Stimulated activated CD8-positive, alpha-beta memory T cell treated with anti-CD3 and anti-CD28 coated beads, Interleukin-12 subunit alpha, Interleukin-12 subunit beta, amount 100 ng/mL, for 1 hour (primary cell): ENCODE data around the gene PMEL.
"Not testable (repeated sequence)": the region's sequence is repeated elsewhere in the genome, so short reads cannot be mapped to it uniquely, and the experiment has no call there.

Experiments used
- DNase-seq: peaks from one replicate; pipeline ENCODE4 v3.0.0-alpha.2; 2020; ENCODE audit warnings: low read depth

PMEL gene

DNA sequence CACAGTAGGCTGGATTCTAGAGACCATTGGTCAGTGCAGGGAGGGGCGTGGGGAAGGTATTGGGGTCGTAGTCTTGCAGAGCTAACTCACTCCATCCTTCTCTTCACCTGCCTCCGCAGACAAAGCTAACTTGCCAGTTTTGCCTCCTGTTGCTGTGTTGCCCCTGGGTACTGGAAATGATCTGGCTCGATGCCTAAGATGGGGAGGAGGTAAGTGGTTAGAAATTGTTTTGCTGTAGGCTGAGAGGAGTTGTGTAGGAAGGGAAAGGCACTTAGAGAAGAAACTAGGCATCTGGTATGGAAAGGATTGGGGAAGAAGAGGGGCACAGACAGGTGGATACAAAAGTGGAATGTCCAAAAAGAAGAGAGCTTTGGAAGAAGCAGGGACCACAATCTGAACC lies 23.8 kb downstream of the PMEL start:
- DNase-seq: no peak

DNA sequence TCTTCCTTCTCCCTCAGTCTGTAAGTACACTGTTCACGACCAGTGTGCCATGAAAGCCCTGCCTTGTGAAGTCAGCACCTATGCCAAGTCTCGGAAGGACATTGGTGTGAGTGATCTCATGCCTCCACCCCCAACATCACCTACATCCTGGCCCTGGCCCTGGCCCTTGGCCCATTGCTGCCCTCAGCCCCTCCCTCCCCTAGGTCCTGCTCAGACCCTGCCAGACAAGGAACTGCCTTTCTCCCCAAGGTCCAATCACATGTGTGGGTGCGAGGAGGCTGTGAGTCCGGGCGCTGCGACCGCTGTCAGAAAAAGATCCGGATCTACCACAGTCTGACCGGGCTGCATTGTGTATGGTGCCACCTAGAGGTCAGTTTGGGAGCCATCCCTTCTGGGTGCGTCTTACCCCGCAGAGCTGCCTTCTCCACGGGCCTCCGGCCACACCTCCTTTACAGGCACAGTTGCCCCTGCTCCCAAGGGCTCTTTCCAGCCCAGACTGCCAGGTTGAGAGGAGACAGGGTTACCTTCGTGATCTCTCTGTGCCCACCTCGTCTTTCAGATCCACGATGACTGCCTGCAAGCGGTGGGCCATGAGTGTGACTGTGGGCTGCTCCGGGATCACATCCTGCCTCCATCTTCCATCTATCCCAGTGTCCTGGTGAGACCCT lies 25.6 kb downstream of the PMEL start:
- peak; percentile 81 for DNase-seq

DNA sequence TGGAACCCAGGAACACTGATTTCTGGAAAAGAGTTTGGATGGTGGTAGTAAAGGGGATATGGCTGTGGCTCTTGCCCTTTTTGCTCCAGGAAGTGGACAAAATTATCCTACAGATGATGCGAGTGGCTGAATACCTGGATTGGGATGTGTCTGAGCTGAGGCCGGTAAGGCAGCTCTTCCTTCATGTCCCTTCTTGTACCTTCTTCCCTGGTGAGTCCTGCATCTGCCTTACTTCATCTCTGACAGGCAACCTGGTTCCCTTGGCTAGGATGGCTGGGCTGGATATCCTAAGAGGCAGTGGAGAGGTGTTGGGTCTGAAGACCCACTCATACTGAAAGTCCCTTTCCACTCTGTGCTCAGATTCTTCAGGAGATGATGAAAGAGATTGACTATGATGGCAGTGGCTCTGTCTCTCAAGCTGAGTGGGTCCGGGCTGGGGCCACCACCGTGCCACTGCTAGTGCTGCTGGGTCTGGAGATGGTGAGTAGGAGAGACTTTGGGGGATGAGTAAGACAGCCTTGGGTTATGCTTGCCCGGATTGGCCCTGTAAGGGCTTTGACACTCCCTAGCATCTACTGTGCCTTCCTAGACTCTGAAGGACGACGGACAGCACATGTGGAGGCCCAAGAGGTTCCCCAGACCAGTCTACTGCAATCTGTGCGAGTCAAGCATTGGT lies 26.9 kb downstream of the PMEL start:
- DNase-seq: no peak

DNA sequence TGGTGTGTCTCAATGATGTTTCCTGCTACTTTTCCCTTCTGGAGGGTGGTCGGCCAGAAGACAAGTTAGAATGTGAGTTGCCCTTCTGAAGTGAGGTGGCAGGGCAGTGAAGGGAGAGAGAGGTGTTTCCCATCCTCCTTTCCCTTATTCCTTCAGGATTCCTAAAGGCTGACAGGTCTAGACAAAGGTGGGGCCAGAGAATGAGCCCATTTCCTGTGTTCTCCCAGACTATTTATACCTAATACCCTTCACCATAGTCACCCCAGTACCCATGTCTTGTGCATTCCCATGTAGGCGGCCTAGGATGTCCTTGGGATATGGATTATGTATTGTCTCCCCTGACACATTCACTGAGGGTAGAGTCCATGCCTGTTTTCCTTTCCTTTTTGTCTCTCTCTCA lies 27.9 kb downstream of the PMEL start:
- DNase-seq: no peak

DNA sequence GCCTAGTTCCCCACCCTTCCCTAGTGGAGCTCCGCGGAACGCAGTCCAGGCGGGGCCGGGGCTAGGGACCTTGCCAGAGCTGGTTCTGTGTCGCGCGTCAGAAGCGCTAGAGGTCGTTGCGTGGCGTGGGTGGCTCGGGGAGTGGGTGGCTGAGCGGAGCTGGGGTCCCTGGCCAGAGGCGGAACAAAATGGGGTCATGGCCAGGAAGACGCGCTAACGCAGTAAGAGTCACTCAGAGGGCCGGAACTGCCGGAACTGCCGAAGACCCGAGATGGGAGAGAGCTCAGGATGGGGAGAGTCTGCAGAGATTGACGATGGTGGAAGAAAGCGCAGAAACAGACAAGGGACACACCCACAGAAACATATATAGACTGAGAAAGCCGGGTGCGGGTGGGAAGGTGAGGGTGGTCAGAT lies 30.1 kb downstream of the PMEL start:
- DNase-seq: no peak

DNA sequence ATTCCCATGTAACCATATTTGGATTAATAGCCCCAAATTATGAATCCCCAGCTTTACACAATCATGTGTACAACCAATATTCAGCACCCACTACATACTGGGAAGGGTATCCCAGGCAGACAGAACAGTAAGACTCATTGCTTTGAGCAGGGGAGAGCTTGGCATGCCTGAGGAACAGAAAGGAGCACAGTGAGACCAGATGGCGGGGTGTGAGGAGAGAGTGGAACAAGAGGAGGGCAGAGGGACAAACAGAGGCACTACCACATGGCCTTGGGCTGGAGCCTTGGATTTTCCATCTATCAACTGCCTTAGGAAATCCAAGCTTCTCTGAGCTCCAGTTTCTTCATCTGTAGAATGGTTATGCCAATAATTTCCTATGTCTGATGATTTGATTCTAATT lies 31.1 kb downstream of the PMEL start:
- no peak for DNase-seq

DNA sequence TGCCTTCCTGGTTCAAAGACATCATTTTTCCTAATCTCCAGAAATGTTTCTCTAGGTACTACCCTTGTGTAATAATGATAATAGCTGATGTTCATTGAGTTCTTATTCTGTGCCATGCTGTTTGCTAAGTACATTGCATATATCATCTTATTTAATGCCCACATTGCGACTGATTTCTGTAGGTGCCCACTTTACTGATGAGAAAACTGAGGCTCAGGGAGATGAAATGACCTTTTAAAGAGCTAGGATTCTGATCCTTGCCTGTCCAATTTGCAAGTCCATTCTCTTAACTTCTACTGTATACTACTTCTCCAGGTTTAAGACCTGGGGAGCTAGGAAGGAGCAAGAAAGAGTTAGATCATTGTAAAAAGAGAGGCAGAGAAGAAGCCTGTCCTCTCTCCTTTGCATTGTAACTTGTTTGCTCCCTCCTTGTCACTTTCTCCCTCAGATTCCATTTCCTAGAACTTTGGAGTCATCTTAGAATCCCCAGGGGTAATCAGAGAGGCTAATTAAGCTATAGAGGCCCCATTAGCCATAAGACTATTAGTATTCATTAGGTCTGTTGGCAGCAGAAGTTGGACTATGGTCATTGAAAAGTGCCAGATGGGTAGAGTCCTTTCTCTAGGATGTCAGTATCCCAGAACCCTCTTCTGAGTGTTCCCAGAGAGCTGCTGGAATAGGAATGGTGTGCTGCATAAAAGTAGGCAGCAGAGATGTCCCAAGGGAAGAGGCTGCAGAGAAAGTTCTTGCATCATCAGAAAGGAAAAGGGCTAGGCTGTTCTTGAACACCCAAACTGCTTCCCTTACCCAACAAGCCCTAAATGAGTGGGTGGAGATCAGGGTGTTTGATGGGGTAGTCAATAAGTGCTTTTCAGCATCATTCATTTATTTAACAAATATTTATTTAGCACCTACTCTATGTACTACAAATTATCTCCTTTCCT lies 31.8 kb downstream of the PMEL start:
- DNase-seq: no peak

DNA sequence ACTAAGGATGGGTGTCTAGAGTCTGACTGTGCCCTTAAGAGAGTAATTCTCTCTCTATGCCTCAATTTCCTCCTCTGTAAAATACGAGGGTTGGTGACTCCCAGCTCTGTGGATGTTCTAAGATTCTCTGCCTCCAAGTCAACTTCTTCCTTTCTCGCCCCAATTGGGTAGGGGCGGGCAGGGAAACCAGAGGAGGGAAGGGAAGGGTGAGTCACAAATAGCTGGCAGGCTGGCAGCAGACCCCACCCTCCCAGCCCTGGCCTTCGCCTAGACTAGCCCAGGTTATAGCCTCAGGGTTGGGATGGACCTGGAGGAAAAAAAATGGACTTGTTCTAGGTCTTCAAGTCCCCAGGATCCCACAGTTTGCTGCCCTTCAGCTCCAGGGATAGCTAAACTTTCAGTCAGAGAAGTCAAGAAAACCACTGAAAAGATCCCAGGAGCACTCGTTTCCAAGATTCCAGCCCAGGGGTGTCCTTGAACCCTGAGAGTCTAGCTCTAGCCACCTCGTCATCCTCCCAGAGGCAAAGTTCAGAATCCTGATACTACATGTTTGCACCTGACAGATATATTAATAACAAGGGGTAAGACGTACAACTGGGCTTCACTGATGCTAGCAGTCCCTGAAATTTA lies 32.6 kb downstream of the PMEL start:
- DNase-seq: no peak

DNA sequence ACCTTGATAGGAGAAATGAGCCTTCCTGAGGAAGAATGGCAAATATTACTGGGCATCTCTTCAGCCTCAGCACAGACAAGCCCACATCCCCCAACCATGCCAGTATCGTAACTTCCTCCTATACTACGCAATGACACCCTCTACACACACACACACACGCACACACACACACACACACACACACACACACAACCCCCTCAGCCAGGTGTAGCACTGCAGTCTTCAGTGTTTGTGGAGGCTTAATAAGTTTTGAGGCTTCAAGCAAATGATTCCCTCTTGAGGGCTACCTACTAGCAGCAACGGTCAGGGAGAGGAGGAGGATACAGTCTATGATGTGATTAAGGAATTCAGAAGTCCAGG lies 33.3 kb downstream of the PMEL start:
- DNase-seq: no peak

DNA sequence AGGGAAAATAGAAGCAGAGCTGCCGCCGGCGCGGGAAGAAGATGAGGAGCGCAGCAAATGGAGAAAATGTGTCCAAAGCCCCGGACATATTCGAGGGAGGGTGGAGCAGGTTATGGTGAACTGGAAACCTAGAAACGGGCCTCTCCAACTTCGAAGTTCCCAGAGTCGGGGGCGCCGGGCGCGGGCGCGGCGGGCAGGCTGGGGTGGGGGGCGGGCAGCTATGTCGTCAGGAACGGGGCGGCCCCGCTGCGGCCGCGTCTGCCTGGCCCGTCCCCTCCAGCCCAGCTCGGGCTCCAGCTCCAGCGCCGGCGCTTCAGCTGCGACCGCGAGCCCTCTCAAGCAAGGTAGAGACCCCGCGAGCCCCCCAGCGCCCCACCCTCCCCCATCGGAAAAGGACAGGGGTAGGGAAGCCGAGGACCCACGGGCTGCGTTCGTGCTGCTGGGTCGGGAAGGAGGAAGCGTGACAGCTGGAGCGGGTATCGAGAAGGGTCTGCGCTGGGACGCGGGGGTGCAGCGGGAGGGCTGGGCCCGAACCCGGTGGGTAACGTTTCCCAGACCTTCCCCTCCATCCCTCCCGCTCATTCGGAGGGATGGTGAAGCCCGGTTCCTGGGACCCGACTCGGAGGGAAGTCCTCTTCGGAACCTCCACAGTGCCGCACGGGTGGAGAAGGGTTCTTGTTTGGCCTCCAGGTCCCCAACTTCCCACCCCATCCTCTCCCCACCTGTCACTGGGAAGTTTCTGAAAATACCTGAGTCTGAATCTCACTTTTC lies 33.9 kb downstream of the PMEL start:
- DNase-seq: no peak

DNA sequence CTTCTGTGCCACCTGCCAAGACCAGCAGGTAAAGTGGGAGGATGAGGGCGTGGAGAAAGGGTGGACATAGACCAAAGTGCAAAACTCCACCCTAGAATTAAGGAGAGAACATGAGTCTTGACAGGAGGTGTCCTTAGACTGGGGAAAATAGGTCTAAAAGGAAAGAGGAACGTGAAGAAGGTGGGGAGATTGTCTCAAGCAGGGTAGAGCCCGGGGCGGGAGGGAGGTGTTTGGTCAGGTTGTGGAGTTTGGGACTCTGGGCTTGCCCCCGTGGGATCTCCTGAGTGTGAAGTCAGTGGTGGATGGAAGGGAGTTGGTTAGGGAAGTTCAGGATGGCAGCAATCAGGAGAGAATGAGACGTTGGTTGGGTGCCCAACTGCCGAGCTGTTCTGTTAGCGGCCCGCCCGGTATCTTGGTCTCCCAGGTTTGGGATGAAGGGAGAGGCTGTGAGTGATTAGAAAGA lies 34.5 kb downstream of the PMEL start:
- DNase-seq: no peak

DNA sequence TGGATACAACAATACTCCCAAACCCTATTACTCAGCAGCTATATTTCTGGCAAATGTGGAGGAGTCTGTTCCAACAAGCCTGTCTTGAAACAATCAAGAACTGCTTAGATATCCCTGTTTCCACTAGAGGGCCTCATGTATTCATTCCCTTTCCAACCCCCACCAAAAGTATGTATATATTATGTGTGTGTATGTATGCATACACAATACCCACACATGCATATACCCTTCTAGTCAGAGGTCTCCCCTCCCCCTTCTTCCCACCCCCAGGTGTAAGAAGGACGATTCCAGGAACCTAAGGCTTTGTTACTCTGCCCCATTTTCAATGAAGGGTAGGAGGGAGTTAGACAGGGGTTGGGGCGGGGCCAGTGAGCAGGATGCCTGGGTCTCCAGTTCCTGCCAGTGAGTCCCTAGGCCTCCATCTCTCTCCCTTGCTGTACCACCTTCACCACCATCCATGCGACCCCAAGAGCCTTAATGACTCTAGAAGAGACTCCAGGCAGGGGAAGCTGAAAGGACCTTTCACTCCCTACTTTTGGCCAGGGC lies 35.0 kb downstream of the PMEL start, which contains the start of gene DGKA:
DGKA (plus strand) TSS at position 392 of the 546 bp plus-strand sequence. CDS start 5,342 bp downstream, outside the sequence.
- DNase-seq: peak; percentile 47

DNA sequence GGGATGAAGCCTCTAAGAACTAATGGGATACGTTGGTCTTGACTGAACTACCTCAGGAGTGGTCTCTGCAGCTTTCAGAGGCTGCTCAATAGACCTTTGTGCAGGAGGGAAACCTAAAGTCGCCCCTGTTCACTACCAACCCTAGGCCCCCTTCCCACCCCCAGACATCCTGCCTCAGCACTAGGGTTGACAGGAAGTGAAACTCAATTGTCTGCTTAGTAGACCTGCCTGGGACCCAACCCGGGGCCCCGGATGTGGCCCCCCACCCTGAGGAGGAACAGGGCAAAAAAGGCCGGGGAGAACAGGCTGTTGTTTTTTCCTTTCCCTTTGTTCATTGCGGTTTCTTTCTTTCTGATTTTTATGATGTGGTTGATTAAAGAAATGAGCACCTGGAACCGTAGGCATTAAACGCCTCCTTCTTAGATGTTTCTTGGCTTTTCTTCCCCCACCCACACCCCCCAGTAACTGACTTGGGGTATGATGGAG lies 36.5 kb downstream of the PMEL start:
- DNase-seq: peak; percentile 61

DNA sequence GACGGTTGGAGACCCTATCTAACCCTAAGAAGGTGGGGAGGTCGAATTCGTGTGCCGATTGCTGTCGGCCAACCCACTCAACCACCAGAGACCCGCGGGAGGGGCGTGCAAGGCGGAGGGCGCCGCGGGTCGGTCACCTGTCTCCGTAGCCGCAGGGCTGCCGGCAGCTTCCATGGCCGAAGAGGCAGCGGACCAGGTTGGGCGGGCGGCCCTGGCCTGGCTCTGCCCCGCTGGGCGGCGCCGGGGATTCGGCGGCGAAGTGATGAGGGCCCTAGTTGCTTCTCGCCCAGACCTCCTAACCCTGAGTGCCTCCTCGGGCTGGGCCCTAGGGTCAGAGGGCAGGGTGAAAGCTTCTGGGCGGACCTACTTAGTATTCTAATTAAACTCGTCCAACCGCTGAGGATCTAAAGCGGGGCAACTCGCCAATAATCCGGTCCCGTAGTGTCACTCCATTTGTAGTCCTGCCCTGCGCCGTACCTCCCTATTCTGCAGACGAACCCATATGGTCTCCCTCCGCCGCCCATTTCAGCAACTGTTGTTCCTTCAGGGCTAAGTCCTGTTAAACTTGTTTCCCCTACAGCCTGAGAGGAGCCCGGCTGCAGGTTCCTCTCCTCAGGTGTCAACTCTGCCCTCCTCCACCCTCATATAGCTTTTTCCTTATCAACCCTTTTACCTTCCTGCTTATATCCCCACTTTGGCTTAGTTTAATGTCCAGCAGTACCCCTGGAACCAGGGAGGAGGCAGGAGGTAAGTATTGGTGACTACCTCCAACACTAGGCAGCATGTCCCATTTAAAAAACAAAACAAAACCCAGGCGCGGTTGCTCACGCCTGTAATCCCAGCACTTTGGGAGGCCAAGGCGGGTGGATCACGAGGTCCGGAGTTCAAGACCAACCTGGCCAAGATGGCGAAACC lies 38.0 kb downstream of the PMEL start, which contains the start of gene PYM1:
PYM1 (minus strand) TSS at position 307 of the 915 bp plus-strand sequence; CDS start at position 174, 133 bp downstream.
- peak; percentile 47 for DNase-seq

DNA sequence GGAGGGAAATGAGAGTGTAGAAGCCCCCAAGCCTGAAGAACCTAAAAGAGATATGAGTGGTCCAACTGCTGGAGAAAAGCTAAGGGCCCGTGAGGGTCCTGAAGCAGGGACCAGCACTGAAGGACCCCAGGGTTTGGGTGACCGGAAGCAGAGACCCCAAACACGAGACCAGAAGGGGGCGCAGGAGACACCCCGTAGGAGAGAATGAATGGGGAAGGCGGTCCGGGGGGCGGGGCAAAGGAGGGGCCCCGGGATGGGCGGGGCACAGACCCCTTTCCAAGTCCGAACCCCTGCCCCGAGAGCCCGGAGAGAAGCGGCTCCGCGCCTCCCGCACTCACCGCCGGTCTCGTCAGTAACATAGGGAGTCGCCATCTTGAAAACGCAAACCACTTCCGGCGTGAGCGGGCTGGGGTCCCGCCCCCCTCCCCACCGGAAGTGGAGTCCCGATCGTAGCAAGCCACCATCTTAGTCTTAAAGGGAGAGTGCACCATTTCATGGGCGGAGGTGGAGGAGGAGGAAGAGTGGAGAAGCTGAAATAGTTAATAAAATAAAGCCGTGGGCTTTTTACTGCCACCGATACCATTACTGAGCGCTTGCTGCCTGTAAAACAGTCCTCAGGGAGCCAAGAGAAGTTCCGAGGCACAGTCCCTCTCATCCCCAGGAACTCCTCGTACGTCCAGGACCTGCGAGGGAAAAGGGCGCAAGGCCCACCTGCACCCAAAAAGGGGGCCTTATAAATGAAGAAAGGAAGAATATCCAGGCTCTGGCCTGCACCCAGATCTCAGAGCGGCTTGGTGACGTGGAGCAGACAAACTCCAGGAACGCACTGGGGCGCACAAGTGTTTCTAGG lies 38.9 kb downstream of the PMEL start:
- peak; percentile 78 for DNase-seq

DNA sequence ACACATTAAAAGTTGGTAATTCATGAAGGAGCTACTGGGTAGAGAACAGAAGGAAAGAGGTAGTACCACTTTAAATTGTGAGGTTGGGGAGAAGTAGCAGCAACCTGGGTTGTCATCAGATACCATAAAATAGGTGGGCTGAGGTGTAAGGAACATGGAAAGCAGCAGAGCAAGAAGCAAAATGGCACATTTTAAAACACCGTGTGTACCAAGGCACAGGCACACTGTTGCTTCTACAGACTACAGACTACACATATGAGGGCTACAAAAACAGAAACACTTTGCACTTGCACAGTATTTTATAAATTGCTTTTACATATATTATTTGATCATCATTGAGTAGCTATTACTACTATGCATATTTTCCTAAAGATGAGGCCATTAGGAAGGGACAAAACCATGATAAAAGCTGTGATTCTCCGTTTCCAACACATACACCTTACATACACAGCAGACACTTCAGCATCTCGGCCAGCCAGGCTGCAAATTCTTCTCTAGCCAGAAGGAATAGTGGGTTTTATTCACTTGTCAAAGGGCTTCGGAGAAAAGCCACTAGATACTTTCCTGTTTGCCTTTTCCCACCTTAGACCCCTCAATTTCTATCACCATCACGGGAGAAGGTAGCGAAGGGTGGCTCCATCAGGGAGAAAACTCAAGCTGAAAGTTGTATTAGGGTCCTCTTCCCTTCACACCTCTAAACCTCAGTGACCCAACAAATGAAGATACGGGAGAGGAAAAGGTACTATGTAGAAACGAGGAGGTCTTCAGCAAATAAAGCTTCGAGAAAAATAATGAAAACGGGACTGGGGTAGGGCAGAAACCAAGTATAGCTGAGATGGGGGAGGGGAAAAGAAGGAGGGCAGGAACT lies 39.7 kb downstream of the PMEL start:
- DNase-seq: no peak

DNA sequence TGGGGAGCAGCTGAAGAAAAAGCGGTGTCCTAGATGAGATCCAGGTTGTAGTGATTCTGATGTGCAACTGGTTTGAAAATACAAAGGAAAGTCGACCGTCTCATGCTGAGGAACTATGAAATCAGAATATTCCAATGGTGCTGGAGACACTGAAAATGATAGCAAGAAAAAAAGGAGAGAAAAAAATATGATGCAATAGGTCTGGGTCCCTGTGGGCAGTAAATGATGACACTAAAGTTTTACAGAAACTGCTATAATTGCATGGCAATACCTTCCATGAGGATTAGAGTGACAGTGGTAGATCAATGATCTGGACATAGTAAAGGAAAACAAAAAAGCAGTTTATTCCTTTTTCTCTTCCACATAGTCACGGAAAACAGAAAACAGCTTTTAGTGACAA lies 40.5 kb downstream of the PMEL start:
- no peak for DNase-seq

DNA sequence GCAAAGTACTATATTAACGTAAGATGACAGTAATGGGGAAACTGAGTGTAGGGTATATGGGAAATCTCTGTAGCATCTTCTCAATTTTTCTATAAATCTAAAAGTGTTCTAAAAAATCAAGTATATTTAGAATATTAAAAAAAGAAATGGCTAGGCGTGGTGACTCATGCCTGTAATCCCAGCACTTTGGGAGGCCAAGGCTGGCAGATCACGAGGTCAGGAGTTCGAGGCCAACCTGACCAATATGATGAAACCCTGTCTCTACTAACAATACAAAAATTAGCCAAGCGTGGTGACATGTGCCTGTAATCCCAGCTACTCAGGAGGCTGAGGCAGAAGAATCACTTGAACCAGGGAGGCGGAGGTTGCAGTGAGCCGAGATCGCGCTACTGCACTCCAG lies 42.2 kb downstream of the PMEL start:
- not testable (repeated sequence) for DNase-seq
